ENCODE data around the gene NFE2.

- TF ChIP-seq CTCF (IDR thresholded peaks at IDR 0.05; ENCODE audit: low read depth, low read length, poor library complexity, severe bottlenecking), result no peak
- no peak for TF ChIP-seq EZH2phosphoT487 (IDR thresholded peaks at IDR 0.05; ENCODE audit: borderline replicate concordance, low read length)
Observed at GRCh38 chr12:54292083-54292930, 8.5 kb downstream of the NFE2 start.

Data from DOHH2 (cell line).